Suprapubic skin (tissue), 4 donors: ENCODE measurements around the gene EPHA4. TPM values are rescaled to one million over a fixed set of nuclear protein-coding genes. Genes with fewer than 3 reads are reported as not detected.

ENCODE experiments used
- DNase-seq, 2 donors: peaks; one replicate each; pipeline ENCODE4 v3.0.0-alpha.2; 2019; ENCODE audit warnings: low spot score in 2 of 2
- H3K27ac ChIP-seq: fragments of 200-600 bp; sonication (generic); one replicate; pipeline ENCODE4 v1.5.1; 2019
- H3K27me3 ChIP-seq: fragments of 200-600 bp; sonication (generic); one replicate; pipeline ENCODE4 v1.5.1; 2019
- H3K36me3 ChIP-seq: fragments of 200-600 bp; sonication (generic); one replicate; pipeline ENCODE4 v1.5.1; 2019
- H3K4me1 ChIP-seq: fragments of 200-600 bp; sonication (generic); one replicate; pipeline ENCODE4 v1.5.1; 2019
- H3K4me3 ChIP-seq: fragments of 200-600 bp; sonication (generic); one replicate; pipeline ENCODE4 v1.5.1; 2019; ENCODE audit warnings: mild to moderate bottlenecking
- H3K9me3 ChIP-seq: fragments of 200-600 bp; sonication (generic); one replicate; pipeline ENCODE4 v1.5.1; 2019
- CTCF ChIP-seq, 2 donors: fragments of 200-600 bp in 1 of 2; fragments of 450-650 bp in 1 of 2; sonication (generic) in 1 of 2; IDR thresholded peaks; one replicate each; pipeline ENCODE4 v1.5.1; 2016 to 2019; ENCODE audit warnings: antibody characterized with exemption in 2 of 2, mild to moderate bottlenecking in 1 of 2, moderate library complexity in 1 of 2
- EP300 ChIP-seq: sonication (generic); formaldehyde crosslinking; IDR thresholded peaks from one replicate; pipeline ENCODE4 v1.6.1; 2017; ENCODE audit warnings: antibody characterized with exemption
- POLR2A ChIP-seq, 2 donors: fragments of 450-650 bp; IDR thresholded peaks; one replicate each; pipeline ENCODE4 v1.6.1; 2017; ENCODE audit warnings: antibody characterized with exemption in 2 of 2, mild to moderate bottlenecking in 2 of 2, moderate library complexity in 2 of 2
- POLR2AphosphoS5 ChIP-seq, 3 donors: sonication (generic); formaldehyde crosslinking; IDR thresholded peaks; one replicate each; pipeline ENCODE4 v1.6.1; 2017; ENCODE audit warnings: antibody characterized with exemption in 3 of 3
- WGBS: methylation state at CpG from one replicate; pipeline ENCODE4 v1.1.5; 2018; 5-methylcytosine and 5-hydroxymethylcytosine counted together
- total RNA-seq, 4 donors: library from RNA; depleted of rRNA; stranded (reverse); fragments of >200 nt; gene quantifications; one replicate each; pipeline ENCODE4 v1.1.0, GENCODE V29; 2016

EPHA4 gene
- total RNA-seq, 4 donors from 2014 or later: 49.9 to 70.6 (median 67.8) TPM

GRCh38 chr2:221493391-221493790, 78.7 kb downstream of the EPHA4 start:
- Histone ChIP-seq H3K9me3 (no peaks in the 10 kb centered on the region), H3K4me3 (no peak overlapping the region), H3K36me3 (peaks cover 4% of the 10 kb centered on the region), H3K27ac (no peak overlapping the region), H3K27me3 (no peaks in the 10 kb centered on the region), H3K4me1 (peaks cover 4% of the 10 kb centered on the region)
- WGBS: 63% methylated on average over 7 of the region's 7 CpGs
- no peak for DNase-seq
- TF ChIP-seq POLR2A (IDR thresholded peaks at IDR 0.05) (no peak), EP300 (no peak), POLR2AphosphoS5 (IDR thresholded peaks at IDR 0.05) (no peak), CTCF (IDR thresholded peaks at IDR 0.05) (no peak)

GRCh38 chr2:221492636-221493035, 79.5 kb downstream of the EPHA4 start:
- H3K9me3 ChIP-seq: no peaks in the 10 kb centered on the region
- H3K36me3 ChIP-seq: peaks cover 4% of the 10 kb centered on the region
- WGBS: 87% methylated on average over 4 of the region's 4 CpGs
- DNase-seq: no peak
- peaks cover 4% of the 10 kb centered on the region for H3K4me1 ChIP-seq
- no peak overlapping the region for H3K4me3 ChIP-seq
- no peak for TF ChIP-seq POLR2A (IDR thresholded peaks at IDR 0.05)
- TF ChIP-seq POLR2AphosphoS5 (IDR thresholded peaks at IDR 0.05): no peak
- TF ChIP-seq EP300: no peak
- no peak for TF ChIP-seq CTCF (IDR thresholded peaks at IDR 0.05)
- no peak overlapping the region for H3K27ac ChIP-seq
- no peaks in the 10 kb centered on the region for H3K27me3 ChIP-seq

GRCh38 chr2:221490506-221491060, 81.5 kb downstream of the EPHA4 start:
- 79% methylated on average over 3 of the region's 3 CpGs for WGBS
- no peak for TF ChIP-seq POLR2A (IDR thresholded peaks at IDR 0.05)
- TF ChIP-seq CTCF (IDR thresholded peaks at IDR 0.05): no peak
- no peak for TF ChIP-seq POLR2AphosphoS5 (IDR thresholded peaks at IDR 0.05)
- TF ChIP-seq EP300: no peak
- no peaks in the 10 kb centered on the region for H3K27me3 ChIP-seq
- H3K4me1 ChIP-seq: peaks cover 4% of the 10 kb centered on the region
- no peaks in the 10 kb centered on the region for H3K9me3 ChIP-seq
- H3K36me3 ChIP-seq: no peaks in the 10 kb centered on the region
- no peak overlapping the region for H3K27ac ChIP-seq
- no peak overlapping the region for H3K4me3 ChIP-seq
- no peak for DNase-seq

GRCh38 chr2:221488136-221488807, 83.8 kb downstream of the EPHA4 start:
- no peak for DNase-seq
- WGBS: 96% methylated on average over 3 of the region's 3 CpGs
- H3K27ac ChIP-seq: no peak overlapping the region

More at GRCh38 chr2:221488136-221488807, 83.8 kb downstream of the EPHA4 start:
- Histone ChIP-seq H3K4me3 (no peak overlapping the region), H3K4me1 (no peaks in the 10 kb centered on the region), H3K36me3 (no peaks in the 10 kb centered on the region), H3K9me3 (no peaks in the 10 kb centered on the region), H3K27me3 (no peaks in the 10 kb centered on the region)
- TF ChIP-seq POLR2AphosphoS5 (IDR thresholded peaks at IDR 0.05): no peak
- TF ChIP-seq EP300: no peak
- no peak for TF ChIP-seq POLR2A (IDR thresholded peaks at IDR 0.05)
- no peak for TF ChIP-seq CTCF (IDR thresholded peaks at IDR 0.05)
